PFSK-1 (cell line): ENCODE results near the gene SDC1.

Experiments
- POLR2AphosphoS5 ChIP-seq: IDR thresholded peaks from 2 replicates; pipeline ENCODE4 v1.6.1; 2012; ENCODE audit warnings: low read depth, mild to moderate bottlenecking, control low read depth, low read length, moderate library complexity
- SIN3A ChIP-seq: IDR thresholded peaks from 2 replicates; pipeline ENCODE4 v1.6.1; 2012; ENCODE audit warnings: mild to moderate bottlenecking, low read length, moderate library complexity, borderline replicate concordance; ENCODE audit not compliant: insufficient read depth
- TAF1 ChIP-seq: IDR thresholded peaks from 2 replicates; pipeline ENCODE4 v1.6.1; 2012; ENCODE audit warnings: low read length, control low read depth, borderline replicate concordance; ENCODE audit not compliant: insufficient read depth
- TF ChIP-seq, protein P1 (sequence below), 2 experiments: IDR thresholded peaks; 2 replicates each; pipeline versions ENCODE4 v1.6.1 to v1.8.0; 2011 to 2012; ENCODE audit warnings: low read depth in 2 of 2, low read length in 2 of 2, control low read depth in 1 of 2, inconsistent platforms in 1 of 2, mild to moderate bottlenecking in 1 of 2, moderate library complexity in 1 of 2; ENCODE audit not compliant: insufficient read depth in 1 of 2

- no peak for TF ChIP-seq TAF1
- TF ChIP-seq, protein P1, sequence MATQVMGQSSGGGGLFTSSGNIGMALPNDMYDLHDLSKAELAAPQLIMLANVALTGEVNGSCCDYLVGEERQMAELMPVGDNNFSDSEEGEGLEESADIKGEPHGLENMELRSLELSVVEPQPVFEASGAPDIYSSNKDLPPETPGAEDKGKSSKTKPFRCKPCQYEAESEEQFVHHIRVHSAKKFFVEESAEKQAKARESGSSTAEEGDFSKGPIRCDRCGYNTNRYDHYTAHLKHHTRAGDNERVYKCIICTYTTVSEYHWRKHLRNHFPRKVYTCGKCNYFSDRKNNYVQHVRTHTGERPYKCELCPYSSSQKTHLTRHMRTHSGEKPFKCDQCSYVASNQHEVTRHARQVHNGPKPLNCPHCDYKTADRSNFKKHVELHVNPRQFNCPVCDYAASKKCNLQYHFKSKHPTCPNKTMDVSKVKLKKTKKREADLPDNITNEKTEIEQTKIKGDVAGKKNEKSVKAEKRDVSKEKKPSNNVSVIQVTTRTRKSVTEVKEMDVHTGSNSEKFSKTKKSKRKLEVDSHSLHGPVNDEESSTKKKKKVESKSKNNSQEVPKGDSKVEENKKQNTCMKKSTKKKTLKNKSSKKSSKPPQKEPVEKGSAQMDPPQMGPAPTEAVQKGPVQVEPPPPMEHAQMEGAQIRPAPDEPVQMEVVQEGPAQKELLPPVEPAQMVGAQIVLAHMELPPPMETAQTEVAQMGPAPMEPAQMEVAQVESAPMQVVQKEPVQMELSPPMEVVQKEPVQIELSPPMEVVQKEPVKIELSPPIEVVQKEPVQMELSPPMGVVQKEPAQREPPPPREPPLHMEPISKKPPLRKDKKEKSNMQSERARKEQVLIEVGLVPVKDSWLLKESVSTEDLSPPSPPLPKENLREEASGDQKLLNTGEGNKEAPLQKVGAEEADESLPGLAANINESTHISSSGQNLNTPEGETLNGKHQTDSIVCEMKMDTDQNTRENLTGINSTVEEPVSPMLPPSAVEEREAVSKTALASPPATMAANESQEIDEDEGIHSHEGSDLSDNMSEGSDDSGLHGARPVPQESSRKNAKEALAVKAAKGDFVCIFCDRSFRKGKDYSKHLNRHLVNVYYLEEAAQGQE (IDR thresholded peaks at IDR 0.05; ENCODE audit: insufficient read depth in 1 of 2, low read depth in 2 of 2, low read length in 2 of 2) = no peak
- TF ChIP-seq POLR2AphosphoS5 = no peak
- no peak for TF ChIP-seq SIN3A
Observed at GRCh38 chr2:20165677-20166509, 59.0 kb downstream of the SDC1 start.
